HEK293 (cell line): ENCODE measurements around the gene LCE3B.

Experiments
- CTCF ChIP-seq: fragments of 450-650 bp; formaldehyde crosslinking; IDR thresholded peaks from 2 replicates; pipeline ENCODE4 v1.5.1; 2016; ENCODE audit warnings: missing biosample characterization, missing genetic modification characterization
- OSR2 ChIP-seq: fragments of 450-650 bp; formaldehyde crosslinking; IDR thresholded peaks from 2 replicates; pipeline ENCODE4 v1.5.1; 2016; ENCODE audit warnings: missing biosample characterization, missing genetic modification characterization
- PBX3 ChIP-seq: sonication (generic); formaldehyde crosslinking; IDR thresholded peaks from 2 replicates; pipeline ENCODE4 v1.8.1; 2022; ENCODE audit warnings: mild to moderate bottlenecking, moderate library complexity, missing genetic modification reagents
- TCF7L2 ChIP-seq: IDR thresholded peaks from 2 replicates; pipeline ENCODE4 v1.6.1; 2011; ENCODE audit warnings: low read depth, mild to moderate bottlenecking, inconsistent platforms, low read length, moderate library complexity, borderline replicate concordance
- YY1 ChIP-seq: fragments of 450-650 bp; formaldehyde crosslinking; IDR thresholded peaks from 2 replicates; pipeline ENCODE4 v1.5.1; 2018; ENCODE audit warnings: missing biosample characterization, missing genetic modification characterization
- ZNF24 ChIP-seq: fragments of 450-650 bp; formaldehyde crosslinking; IDR thresholded peaks from 2 replicates; pipeline ENCODE4 v1.5.1; 2016; ENCODE audit warnings: missing biosample characterization, missing genetic modification characterization
- ZNF660 ChIP-seq: fragments of 450-650 bp; IDR thresholded peaks from 2 replicates; pipeline ENCODE4 v1.5.1; 2018; ENCODE audit warnings: missing biosample characterization, mild to moderate bottlenecking, missing genetic modification characterization
- ZNF701 ChIP-seq: fragments of 450-650 bp; formaldehyde crosslinking; IDR thresholded peaks from 2 replicates; pipeline ENCODE4 v1.5.1; 2016; ENCODE audit warnings: missing biosample characterization, missing genetic modification characterization
- ZNF776 ChIP-seq: fragments of 450-650 bp; formaldehyde crosslinking; IDR thresholded peaks from 2 replicates; pipeline ENCODE4 v1.5.0; 2017; ENCODE audit warnings: missing biosample characterization, missing genetic modification characterization, borderline replicate concordance
- TF ChIP-seq, protein P1 (sequence below): fragments of 450-650 bp; formaldehyde crosslinking; IDR thresholded peaks from 2 replicates; pipeline ENCODE4 v1.5.0; 2017; ENCODE audit warnings: missing biosample characterization, missing genetic modification characterization, borderline replicate concordance
- TF ChIP-seq, protein P2 (sequence below): fragments of 450-650 bp; IDR thresholded peaks from 2 replicates; pipeline ENCODE4 v1.5.1; 2018; ENCODE audit warnings: missing biosample characterization, mild to moderate bottlenecking, missing genetic modification characterization

DNA sequence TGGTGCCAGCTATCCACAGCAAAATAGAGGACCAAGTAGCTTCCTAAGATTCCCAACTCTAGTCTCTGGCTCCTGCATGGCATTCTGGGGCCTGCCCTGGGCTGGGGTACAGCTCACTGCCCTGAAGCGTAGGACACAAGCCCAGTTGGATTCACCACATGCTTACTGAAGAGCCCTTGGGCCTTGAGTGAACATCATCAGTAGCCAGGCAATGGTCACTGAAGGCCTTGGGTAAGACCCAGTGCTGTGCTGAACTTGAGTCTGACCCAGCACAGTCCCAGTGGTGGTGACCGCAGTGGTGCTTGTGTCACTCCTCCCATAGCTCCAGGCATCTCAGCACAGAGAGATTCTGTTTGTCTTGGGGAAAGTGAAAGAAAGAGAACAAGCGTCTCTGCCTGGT lies 17.0 kb downstream of the LCE3B start:
- TF ChIP-seq CTCF (tag by site-specific recombination): no peak
- TF ChIP-seq OSR2 (tag by site-specific recombination): no peak
- no peak for TF ChIP-seq ZNF776 (tag by site-specific recombination)
- TF ChIP-seq, protein P1, sequence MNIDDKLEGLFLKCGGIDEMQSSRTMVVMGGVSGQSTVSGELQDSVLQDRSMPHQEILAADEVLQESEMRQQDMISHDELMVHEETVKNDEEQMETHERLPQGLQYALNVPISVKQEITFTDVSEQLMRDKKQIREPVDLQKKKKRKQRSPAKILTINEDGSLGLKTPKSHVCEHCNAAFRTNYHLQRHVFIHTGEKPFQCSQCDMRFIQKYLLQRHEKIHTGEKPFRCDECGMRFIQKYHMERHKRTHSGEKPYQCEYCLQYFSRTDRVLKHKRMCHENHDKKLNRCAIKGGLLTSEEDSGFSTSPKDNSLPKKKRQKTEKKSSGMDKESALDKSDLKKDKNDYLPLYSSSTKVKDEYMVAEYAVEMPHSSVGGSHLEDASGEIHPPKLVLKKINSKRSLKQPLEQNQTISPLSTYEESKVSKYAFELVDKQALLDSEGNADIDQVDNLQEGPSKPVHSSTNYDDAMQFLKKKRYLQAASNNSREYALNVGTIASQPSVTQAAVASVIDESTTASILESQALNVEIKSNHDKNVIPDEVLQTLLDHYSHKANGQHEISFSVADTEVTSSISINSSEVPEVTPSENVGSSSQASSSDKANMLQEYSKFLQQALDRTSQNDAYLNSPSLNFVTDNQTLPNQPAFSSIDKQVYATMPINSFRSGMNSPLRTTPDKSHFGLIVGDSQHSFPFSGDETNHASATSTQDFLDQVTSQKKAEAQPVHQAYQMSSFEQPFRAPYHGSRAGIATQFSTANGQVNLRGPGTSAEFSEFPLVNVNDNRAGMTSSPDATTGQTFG (tag by site-specific recombination): no peak
- no peak for TF ChIP-seq YY1 (tag by site-specific recombination)
- TF ChIP-seq ZNF660 (tag by site-specific recombination): no peak
- TF ChIP-seq TCF7L2: no peak
- TF ChIP-seq, protein P2, sequence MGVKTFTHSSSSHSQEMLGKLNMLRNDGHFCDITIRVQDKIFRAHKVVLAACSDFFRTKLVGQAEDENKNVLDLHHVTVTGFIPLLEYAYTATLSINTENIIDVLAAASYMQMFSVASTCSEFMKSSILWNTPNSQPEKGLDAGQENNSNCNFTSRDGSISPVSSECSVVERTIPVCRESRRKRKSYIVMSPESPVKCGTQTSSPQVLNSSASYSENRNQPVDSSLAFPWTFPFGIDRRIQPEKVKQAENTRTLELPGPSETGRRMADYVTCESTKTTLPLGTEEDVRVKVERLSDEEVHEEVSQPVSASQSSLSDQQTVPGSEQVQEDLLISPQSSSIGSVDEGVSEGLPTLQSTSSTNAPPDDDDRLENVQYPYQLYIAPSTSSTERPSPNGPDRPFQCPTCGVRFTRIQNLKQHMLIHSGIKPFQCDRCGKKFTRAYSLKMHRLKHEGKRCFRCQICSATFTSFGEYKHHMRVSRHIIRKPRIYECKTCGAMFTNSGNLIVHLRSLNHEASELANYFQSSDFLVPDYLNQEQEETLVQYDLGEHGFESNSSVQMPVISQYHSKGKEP (tag by site-specific recombination): no peak
- TF ChIP-seq ZNF24 (tag by site-specific recombination): no peak
- TF ChIP-seq PBX3 (CRISPR knock-in tag): no peak
- no peak for TF ChIP-seq ZNF701
